GM21737 (cell line): ENCODE results near the gene MCF2L.
"Not testable (repeated sequence)": the region's sequence is repeated elsewhere in the genome, so short reads cannot be mapped to it uniquely, and the experiment has no call there.

Source experiments
- ATAC-seq: cut with Tn5 transposase; IDR thresholded peaks from one replicate; pipeline ENCODE4 v1.9.1; 2021; ENCODE audit warnings: mild to moderate bottlenecking, moderate library complexity; ENCODE audit not compliant: unreplicated experiment

Gene MCF2L

GRCh38 chr13:113046883-113047244 lies 77.8 kb downstream of the MCF2L start:
- ATAC-seq: no peak

DNA sequence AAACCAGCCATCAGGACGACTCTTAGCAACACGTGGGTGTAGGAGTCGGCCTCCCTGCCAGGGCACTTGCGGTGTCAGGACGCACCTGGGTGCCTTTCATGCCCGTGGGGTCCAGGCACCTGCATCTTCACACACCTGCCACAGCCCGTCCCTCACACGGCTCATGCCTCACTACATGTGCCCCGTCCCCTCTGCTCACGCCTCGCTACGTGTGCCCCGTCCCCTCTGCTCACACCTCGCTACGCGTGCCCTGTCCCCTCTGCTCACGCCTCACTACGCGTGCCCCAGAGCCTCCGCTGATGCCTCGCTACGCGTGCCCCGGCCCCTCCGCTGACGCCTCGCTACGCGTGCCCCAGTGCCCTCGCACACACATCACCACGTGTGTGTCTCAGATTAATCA lies 78.6 kb downstream of the MCF2L start:
- no peak for ATAC-seq

- ATAC-seq: no peak
These were observed 79.8 kb downstream of the MCF2L start for GRCh38 chr13:113048766-113049165.

GRCh38 chr13:113049521-113049941 lies 80.5 kb downstream of the MCF2L start:
- ATAC-seq: no peak

GRCh38 chr13:113049981-113050380 lies 81.0 kb downstream of the MCF2L start:
- no peak for ATAC-seq

- ATAC-seq: no peak
These were observed 81.9 kb downstream of the MCF2L start for GRCh38 chr13:113050734-113051431.

GRCh38 chr13:113051641-113052040 lies 82.6 kb downstream of the MCF2L start:
- ATAC-seq: no peak

DNA sequence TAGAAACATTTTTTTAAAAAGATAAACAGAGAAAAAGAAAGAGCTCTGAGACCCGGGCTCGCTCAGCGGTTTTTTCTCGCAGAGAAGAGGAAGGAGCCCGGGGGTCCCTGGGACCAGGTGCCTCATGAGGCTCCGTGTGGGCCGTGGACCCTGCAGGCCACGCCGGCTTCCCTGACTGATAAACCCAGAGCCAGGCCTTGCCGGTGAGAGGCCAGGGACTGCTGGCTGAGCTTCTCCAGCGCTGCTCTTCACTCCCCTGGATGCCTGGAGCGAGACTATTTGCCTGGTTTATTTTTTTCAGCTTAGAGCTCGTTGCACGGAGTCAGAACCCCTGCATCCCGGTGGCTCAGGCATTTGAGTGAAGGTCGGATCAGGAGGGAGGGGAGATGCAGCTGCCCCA lies 83.2 kb downstream of the MCF2L start:
- ATAC-seq: no peak

DNA sequence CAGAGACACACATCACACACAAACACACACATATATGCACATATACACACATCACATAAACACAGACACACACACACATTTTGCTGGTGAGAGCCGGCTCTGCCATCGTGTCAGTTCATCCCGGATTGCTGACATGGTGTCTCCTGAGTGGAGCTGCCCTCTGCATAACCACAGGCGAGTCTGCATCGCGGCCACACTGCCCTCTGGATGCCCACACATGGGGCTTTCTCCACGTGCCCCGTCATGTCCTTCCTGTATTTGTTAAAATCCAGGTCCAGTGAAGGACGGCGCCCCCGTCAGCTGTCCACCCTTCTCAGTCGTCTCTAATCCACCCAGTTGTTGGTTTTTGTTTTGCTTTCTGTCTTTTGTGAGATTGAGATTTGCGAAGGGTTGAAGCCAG lies 84.0 kb downstream of the MCF2L start:
- no peak for ATAC-seq

- ATAC-seq: no peak
These were observed 84.4 kb downstream of the MCF2L start for GRCh38 chr13:113053376-113053775.

DNA sequence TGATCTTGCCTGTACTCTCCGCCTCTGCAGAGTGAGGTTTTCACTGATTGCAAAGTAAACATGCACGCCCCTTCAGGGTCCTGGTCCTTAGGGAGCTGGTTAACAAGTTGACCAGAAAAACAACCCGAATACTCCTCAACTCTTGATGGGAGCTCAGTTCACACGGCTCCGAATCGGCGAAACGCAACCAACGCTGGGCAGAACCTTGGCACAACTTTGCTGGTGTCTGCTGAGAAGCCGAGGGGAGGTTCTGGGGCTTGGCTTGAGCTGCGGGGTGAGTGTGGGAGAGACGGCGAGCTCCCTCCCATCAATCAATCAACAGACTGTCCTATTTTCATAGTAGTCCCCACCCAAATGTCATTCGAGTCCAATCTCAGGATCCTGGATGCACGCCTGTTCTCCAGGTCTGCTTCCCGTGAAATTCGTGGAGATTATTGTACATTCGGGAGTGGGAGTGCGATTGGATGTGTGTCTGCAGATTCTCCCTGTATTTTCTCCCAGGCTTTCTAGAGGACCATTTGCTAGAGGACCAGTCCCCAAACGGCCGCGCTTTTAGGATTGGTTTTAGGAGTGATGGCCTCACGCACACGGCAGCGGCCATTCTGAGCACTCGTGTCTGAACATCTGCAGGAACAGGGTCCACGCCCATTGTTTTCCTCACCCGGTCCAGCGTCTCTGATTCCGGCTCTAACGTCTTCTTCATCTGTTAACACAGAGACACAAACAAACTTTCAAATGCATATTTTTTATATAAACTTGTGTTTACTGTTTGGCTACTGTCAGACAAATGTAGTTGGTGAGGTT lies 85.0 kb downstream of the MCF2L start:
- ATAC-seq: no peak

GRCh38 chr13:113057084-113057483 lies 88.1 kb downstream of the MCF2L start:
- no peak for ATAC-seq

DNA sequence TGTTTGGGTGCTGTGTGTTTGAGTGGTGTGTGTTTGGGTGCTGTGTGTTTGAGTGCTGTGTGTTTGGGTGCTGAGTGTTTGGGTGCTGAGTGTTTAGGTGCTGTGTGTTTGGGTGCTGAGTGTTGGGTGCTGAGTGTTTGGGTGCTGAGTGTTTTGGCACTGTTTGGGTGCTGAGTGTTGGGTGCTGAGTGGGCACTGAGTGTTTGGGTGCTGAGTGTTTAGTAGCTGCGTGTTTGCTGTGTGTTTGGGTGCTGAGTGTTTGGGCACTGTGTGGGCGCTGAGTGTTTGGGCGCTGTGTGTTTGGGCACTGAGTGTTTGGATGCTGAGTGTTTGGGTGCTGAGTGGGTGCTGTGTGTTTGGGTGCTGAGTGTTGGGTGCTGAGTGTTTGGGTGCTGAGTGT lies 88.5 kb downstream of the MCF2L start:
- not testable (repeated sequence) for ATAC-seq

DNA sequence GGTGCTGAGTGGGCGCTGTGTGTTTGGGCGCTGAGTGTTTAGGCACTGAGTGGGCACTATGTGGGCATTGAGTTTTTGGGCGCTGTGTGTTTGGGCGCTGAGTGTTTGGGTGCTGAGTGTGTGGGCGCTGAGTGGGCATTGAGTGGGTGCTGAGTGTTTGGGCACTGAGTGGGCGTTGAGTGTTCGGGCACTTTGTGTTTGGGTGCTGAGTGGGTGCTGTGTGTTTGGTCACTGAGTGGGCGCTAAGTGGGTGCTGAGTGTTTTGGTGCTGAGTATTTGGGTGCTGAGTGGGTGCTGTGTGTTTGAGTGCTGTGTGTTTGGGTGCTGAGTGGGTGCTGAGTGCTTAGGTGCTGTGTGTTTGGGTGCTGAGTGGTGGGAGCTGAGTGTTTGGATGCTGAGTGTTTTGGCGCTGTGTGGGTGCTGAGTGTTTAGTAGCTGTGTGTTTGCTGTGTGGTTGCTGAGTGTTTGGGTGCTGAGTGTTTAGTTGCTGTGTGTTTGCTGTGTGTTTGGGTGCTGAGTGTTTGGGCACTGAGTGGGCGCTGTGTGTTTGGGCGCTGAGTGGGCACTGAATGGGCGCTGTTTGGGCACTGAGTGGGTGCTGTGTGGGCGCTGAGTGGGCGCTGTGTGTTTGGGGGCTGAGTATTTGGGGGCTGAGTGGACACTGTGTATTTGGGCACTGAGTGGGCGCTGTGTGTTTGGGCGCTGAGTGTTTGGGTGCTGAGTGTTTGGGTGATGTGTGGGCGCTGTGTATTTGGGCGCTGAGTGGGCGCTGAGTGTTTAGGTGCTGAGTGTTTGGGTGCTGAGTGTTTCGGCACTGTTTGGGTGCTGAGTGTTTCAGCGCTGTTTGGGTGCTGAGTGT lies 89.3 kb downstream of the MCF2L start:
- no peak for ATAC-seq

DNA sequence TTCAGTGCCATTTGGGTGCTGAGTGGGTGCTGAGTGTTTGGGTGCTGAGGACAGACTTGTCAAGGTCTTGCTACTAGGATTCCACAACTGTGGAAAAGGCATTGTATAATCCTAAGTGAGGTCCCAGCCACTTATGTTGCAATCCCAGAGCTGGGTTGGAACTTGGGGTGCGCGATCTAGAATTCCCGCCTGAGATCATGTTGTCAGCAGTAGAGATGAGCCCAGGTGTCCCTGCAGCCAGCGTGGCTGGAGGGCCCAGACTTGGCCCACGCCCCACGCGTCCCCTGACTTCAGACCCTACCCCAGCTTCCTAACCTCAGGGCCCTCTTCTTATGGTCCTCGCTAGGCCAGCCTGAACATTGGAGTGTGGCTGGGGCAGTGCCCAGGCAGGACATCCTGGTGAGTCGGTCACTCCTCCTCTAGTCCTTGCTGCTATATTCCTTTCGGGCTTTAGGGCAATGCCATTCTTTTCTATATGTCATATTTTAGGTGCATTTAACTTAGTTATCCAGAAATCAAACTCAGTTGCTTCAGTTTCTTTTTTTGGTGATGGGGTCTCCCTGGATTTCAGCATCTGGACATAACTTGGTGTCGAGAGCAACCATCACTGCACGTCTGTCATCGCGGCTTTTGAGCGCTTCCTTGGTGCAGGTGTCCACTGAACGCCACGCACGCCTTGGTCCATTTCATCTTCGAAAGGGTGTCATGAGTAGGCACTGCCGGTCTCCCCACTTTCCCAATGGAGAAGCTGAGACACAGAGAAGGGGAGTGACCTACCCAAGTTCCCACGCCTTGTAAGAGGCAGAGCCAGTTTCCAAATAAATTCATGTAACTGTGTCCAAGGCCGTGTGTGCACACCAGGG lies 90.2 kb downstream of the MCF2L start:
- ATAC-seq: no peak

DNA sequence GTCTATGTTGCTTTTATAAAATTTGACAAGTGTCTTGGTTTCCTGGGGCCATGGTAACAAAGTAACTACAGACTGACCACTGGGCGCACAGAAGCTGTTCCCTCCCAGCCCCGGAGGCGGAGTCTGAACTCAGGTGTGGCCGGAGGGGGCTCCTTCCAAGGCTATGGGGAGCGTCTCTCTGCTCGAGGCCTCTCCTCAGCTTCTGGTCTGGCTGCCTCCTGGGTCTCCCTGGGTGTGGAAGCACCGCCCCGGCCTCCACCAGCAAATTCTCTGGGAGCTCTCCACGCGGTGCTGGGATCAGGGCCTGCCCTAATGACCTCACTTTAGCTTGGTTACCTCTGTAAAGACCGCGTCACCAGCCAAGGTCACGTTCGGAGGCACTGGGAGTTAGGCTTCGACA lies 90.9 kb downstream of the MCF2L start:
- ATAC-seq: no peak

- no peak for ATAC-seq
These were observed 91.7 kb downstream of the MCF2L start for GRCh38 chr13:113060557-113061270.

GRCh38 chr13:113061271-113061625 lies 92.2 kb downstream of the MCF2L start:
- no peak for ATAC-seq

GRCh38 chr13:113061796-113062425 lies 92.9 kb downstream of the MCF2L start:
- no peak for ATAC-seq

GRCh38 chr13:113062691-113063090 lies 93.7 kb downstream of the MCF2L start:
- no peak for ATAC-seq
